ENCODE data around the gene PACRG.

Gene PACRG

GRCh38 chr6:163152701-163153100 is 424.9 kb downstream of the PACRG start:
- no peak for DNase-seq

- no peak for DNase-seq
Observed at GRCh38 chr6:163159110-163159509, 431.3 kb downstream of the PACRG start.

- DNase-seq, result no peak
Observed at GRCh38 chr6:163159689-163160088, 431.9 kb downstream of the PACRG start.

GRCh38 chr6:163162007-163162873 is 434.5 kb downstream of the PACRG start:
- no peak for DNase-seq

- no peak for DNase-seq
Observed at GRCh38 chr6:163162874-163163213, 435.1 kb downstream of the PACRG start.

GRCh38 chr6:163164175-163164900 is 436.6 kb downstream of the PACRG start:
- no peak for DNase-seq

GRCh38 chr6:163165155-163165910 is 437.6 kb downstream of the PACRG start:
- DNase-seq, result no peak

GRCh38 chr6:163165922-163166321 is 438.1 kb downstream of the PACRG start:
- DNase-seq, result no peak

- DNase-seq, result no peak
Observed at GRCh38 chr6:163166507-163166906, 438.7 kb downstream of the PACRG start.

- no peak for DNase-seq
Observed at GRCh38 chr6:163169521-163169920, 441.7 kb downstream of the PACRG start.

- DNase-seq, result peak in 2 of 5 experiments; percentile 1 to 28
Observed at GRCh38 chr6:163170294-163170883, 442.6 kb downstream of the PACRG start.

- DNase-seq, result no peak
Observed at GRCh38 chr6:163173741-163174140, 446.0 kb downstream of the PACRG start.

GRCh38 chr6:163175301-163175700 is 447.5 kb downstream of the PACRG start:
- no peak for DNase-seq

GRCh38 chr6:163176097-163176496 is 448.3 kb downstream of the PACRG start:
- no peak for DNase-seq

- no peak for DNase-seq
Observed at GRCh38 chr6:163177007-163177406, 449.2 kb downstream of the PACRG start.

GRCh38 chr6:163177892-163178420 is 450.2 kb downstream of the PACRG start:
- no peak for DNase-seq

GRCh38 chr6:163179061-163179460 is 451.3 kb downstream of the PACRG start:
- no peak for DNase-seq

GRCh38 chr6:163179721-163180120 is 451.9 kb downstream of the PACRG start:
- DNase-seq, result no peak

GRCh38 chr6:163180874-163181541 is 453.2 kb downstream of the PACRG start:
- DNase-seq, result peak in 1 of 5 experiments; percentile 7

GRCh38 chr6:163181666-163182180 is 453.9 kb downstream of the PACRG start:
- DNase-seq, result no peak

GRCh38 chr6:163182696-163183095 is 454.9 kb downstream of the PACRG start:
- no peak for DNase-seq

GRCh38 chr6:163183806-163184205 is 456.0 kb downstream of the PACRG start:
- DNase-seq, result no peak
